GM13976 (cell line): ENCODE measurements around the gene TMCC3.

Experiments
- DNase-seq: peaks from one replicate; pipeline ENCODE4 v3.0.0; 2012; ENCODE audit warnings: low spot score
- in situ Hi-C: fragments of 300-500 bp; cut with MboI; formaldehyde crosslinking; loops from one replicate; pipeline ENCODE4 v1.12.0; 2022; ENCODE audit warnings: low sequenced_read_pairs, mixed read lengths, inconsistent platforms; ENCODE audit not compliant: unreplicated experiment
- TF ChIP-seq, protein P1 (sequence below): IDR thresholded peaks from 2 replicates; pipeline ENCODE4 v1.5.1; 2012; ENCODE audit warnings: borderline replicate concordance, mild to moderate bottlenecking; ENCODE audit not compliant: insufficient read depth; ENCODE audit errors: extremely low read depth, missing control alignments, control extremely low read depth

Gene TMCC3

DNA sequence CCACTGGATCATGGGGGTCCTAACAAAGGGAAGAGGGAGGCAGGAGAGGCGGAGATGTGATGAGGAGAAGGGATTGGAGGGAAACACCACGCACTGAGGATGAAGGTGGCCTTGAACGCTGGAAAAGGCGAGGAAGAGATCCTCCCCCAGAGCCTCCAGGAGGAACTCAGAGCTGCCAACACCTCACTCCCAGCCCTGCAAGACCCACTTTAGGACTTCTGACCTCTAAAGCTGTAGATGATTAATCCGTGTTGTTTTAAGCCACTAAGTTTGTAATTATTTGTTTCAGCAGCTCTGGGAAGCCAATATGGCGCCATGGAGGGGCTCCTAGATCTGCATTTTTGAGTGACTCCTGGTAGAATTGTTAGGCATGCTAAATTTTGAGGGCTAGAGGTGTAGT, 116.1 kb downstream of the TMCC3 start:
- DNase-seq, result no peak
- TF ChIP-seq, protein P1, sequence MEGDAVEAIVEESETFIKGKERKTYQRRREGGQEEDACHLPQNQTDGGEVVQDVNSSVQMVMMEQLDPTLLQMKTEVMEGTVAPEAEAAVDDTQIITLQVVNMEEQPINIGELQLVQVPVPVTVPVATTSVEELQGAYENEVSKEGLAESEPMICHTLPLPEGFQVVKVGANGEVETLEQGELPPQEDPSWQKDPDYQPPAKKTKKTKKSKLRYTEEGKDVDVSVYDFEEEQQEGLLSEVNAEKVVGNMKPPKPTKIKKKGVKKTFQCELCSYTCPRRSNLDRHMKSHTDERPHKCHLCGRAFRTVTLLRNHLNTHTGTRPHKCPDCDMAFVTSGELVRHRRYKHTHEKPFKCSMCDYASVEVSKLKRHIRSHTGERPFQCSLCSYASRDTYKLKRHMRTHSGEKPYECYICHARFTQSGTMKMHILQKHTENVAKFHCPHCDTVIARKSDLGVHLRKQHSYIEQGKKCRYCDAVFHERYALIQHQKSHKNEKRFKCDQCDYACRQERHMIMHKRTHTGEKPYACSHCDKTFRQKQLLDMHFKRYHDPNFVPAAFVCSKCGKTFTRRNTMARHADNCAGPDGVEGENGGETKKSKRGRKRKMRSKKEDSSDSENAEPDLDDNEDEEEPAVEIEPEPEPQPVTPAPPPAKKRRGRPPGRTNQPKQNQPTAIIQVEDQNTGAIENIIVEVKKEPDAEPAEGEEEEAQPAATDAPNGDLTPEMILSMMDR, result no peak
- in situ Hi-C loops, result loop anchor here (5.0 to 10.0 kb wide), 2 partner anchors 209 to 397 kb away; no protein-coding TSS in a partner anchor

DNA sequence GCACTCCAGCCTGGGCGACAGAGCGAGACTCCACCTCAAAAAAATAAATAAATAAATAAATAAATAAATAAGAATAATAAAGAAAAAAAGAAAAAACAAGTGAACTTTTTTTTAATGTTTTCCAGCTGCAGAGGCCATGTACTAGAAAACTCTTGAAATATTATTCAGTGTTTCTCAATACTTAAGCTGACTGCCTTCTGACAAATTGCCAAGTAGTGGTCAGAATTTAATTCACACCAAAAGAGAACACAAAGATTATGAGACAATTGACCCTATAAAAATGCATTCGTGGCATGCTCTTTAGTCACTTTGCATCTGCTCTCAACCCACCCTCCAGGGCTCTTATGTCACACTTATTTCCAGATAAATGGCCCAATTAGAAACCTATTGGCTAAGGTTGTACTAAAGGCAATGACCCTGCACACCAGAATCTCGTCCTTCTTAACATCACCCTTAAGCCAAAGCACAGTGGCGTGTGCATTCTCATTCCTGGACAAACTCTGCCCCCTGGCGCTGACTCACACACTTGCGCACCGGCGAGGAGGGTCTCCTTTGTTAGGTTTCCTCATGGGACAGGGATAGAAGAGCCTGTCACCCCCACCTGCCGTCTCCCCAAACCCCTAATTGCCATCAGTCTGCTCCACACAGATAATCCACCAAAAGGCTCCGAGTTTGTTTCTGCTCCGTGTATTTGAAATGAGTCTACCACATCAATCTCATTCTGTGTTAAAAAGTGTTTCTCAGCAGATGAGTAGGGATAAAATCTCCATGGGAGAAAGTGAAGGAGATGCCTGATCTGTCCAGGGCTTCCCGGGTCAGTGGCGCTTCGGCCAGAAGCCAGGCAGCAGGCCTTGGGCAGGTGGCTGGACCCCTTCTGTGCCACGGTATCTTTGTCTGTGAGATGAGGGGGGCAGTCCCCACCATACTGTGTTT, 117.6 kb downstream of the TMCC3 start:
- in situ Hi-C loops, result loop anchor here (5.0 to 10.0 kb wide), 2 partner anchors 208 to 395 kb away; no protein-coding TSS in a partner anchor
- TF ChIP-seq, protein P1, result peak; percentile 88
- DNase-seq, result peak; percentile 85

DNA sequence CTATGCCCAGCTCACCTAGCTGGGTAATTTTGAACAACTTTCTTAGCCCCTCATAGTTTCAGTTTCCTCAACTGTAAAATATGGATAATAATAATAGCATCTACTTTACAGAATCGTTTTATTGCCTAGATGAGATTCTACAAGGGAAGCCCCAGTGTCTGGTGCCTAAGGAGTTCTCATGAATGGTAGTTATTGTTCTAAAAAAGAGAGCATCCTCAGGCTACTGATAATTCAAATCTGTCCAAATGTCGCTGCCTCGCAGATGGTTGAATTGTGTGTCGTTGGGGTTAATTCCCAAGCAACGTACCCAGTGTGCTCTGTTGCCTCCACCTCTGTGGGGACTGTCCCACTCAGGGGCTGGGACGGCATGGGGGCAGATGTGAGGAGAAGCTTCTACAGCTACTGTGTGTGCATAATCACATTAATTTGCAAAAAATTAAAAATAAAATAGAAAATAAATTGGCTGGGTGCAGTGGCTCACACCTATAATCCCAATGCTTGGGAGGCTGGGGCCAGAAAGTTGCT, 119.1 kb downstream of the TMCC3 start:
- TF ChIP-seq, protein P1, result no peak

DNA sequence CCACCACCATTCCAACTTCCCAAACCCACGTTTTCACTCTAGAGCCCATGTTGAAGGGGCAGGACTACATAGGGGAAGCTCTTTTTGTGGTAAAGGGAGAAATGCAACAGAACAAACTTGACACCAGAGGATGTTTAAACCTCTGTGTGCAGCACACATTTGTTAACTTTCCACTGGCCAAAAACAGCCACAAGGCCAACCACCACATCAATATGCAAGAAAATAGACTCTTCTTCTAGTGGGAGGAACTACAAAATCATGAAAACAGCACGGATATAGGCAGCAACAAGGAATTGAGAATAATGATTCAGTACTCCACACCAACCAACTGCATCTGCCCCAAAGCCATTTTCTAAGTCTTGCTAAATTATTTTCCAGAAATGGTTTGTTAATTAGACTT, 124.4 kb downstream of the TMCC3 start:
- peak; percentile 39 for DNase-seq
- in situ Hi-C loops, result no loop called here
- TF ChIP-seq, protein P1, result no peak

More for the DNA sequence above, 119.1 kb downstream of the TMCC3 start:
- DNase-seq, result no peak
- in situ Hi-C loops, result loop anchor here (5.0 to 10.0 kb wide), 2 partner anchors 206 to 394 kb away; no protein-coding TSS in a partner anchor
